ENCODE data around the gene CAT. TPM values are rescaled to one million over a fixed set of nuclear protein-coding genes. Genes with fewer than 3 reads are reported as not detected.

CAT gene
- 55.5 and 57.1 TPM in 2 replicates for total RNA-seq

DNA sequence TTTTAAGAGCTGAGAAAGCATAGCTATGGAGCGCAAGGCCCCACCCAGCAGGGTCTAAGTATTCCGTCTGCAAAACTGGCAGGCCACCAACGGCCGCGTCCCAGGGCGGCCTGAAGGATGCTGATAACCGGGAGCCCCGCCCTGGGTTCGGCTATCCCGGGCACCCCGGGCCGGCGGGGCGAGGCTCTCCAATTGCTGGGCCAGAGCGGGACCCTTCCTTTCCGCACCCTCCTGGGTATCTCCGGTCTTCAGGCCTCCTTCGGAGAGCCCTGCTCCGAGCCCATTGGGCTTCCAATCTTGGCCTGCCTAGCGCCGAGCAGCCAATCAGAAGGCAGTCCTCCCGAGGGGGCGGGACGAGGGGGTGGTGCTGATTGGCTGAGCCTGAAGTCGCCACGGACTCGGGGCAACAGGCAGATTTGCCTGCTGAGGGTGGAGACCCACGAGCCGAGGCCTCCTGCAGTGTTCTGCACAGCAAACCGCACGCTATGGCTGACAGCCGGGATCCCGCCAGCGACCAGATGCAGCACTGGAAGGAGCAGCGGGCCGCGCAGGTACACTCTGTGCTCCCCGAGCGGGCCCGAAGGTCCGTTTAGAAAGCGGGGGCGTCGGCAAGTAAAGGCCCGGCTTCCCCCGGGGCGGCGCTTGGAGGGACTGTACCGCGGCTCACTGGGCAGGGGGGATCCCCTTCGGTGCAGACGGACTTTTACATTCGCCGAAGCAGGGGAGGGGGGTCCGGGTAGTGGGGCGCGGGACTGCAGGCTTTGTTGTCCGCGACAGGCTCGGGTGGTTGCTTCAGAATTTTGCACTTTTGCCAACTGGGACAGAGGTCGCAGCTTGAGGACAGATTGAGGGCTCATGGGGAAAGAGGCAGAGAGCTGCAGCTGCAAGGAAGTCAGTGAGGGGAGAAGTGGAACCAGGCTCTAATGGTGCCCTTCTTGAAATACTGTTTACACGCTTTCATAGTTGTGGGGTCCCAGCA is at the start of gene CAT:
TSS of gene CAT (plus strand) at position 406 of the 979 bp plus-strand sequence. CDS start at position 486, 80 bp downstream.

GRCh38 chr11:34513682-34514449 is 75.1 kb downstream of the CAT start, which contains the start of gene ELF5:
Gene ELF5 (minus strand): TSS chr11:34513794. CDS start chr11:34505749, 8,045 bp downstream.

Other genes starting within 250 kb of the CAT start
- gene ABTB2, start 80.9 kb upstream of the CAT start, total RNA-seq, result 2.4 TPM in 2 replicates
- gene ELF5, start 74.9 kb downstream of the CAT start, total RNA-seq, result not detected in 2 replicates
- not detected in 2 replicates for gene EHF, start 182.2 kb downstream of the CAT start, total RNA-seq

Measured in bronchus fibroblast of lung (primary cell).